OCI-LY7 (cell line): ENCODE results near the gene CHM.

Source experiments
- EZH2phosphoT487 ChIP-seq: fragments of 200-600 bp; sonication (generic); IDR thresholded peaks from 2 replicates; pipeline ENCODE4 v1.6.1; 2018; ENCODE audit warnings: low read depth, borderline replicate concordance, mild to moderate bottlenecking, mixed run types, antibody characterized with exemption, low read length, moderate library complexity, mixed read lengths
- TF ChIP-seq, protein P1 (sequence below): fragments of 200-600 bp; sonication (generic); conservative IDR thresholded peaks from 2 replicates; pipeline ENCODE4 v1.5.1; 2014; ENCODE audit warnings: mild to moderate bottlenecking, antibody characterized with exemption, low read length, moderate library complexity, mixed read lengths

DNA sequence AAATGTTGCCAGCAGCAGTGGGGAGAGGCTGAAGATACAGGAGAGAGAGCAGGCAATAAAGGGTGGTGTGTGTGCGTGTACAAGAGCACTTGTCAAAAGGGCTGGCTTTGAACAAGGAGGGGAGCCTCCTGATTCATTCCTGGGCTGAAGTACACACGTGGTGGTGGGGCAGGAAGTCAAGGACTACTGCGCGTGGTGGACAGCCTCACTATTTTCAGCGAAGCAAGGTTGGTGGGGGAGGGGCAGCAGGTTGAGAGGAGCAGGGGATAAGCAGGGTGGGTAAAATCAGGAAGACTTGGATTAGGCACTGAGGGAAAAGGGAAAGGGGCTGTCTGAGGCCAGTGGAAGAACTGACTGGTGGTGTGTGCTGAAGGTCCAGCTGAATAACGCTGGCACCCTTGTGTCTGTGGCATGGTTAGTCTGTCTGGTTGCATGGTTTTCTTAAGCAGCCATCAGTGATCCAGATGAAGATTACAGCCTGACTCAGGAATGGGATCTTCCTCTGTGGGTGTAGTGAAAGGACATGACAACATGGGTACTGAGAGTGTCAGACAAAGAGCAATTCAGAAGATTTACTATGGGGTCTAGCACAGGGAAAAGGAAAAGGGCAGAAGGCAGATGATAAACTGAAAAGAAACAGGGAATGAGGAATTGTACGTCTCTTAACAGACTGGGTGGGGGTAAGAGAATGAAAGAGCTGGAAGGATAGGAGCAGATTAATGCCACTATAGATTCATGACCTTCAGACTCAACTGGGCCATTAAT, 149.8 kb downstream of the CHM start:
- TF ChIP-seq, protein P1, sequence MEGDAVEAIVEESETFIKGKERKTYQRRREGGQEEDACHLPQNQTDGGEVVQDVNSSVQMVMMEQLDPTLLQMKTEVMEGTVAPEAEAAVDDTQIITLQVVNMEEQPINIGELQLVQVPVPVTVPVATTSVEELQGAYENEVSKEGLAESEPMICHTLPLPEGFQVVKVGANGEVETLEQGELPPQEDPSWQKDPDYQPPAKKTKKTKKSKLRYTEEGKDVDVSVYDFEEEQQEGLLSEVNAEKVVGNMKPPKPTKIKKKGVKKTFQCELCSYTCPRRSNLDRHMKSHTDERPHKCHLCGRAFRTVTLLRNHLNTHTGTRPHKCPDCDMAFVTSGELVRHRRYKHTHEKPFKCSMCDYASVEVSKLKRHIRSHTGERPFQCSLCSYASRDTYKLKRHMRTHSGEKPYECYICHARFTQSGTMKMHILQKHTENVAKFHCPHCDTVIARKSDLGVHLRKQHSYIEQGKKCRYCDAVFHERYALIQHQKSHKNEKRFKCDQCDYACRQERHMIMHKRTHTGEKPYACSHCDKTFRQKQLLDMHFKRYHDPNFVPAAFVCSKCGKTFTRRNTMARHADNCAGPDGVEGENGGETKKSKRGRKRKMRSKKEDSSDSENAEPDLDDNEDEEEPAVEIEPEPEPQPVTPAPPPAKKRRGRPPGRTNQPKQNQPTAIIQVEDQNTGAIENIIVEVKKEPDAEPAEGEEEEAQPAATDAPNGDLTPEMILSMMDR = no peak
- TF ChIP-seq EZH2phosphoT487 = no peak
